ENCODE results near the gene PLSCR1. TPM values are rescaled to one million over a fixed set of nuclear protein-coding genes. Genes with fewer than 3 reads are reported as not detected.

The PLSCR1 gene
- 13.7 and 37.4 TPM in 2 replicates for total RNA-seq

GRCh38 chr3:146544002-146544928, at the start of gene PLSCR1:
Gene PLSCR1, minus strand, starts transcription at chr3:146544607. Its CDS starts 8,055 bp downstream, at chr3:146536552.

GRCh38 chr3:146469150-146470017, 75.0 kb downstream of the PLSCR1 start, which contains the start of gene PLSCR2:
Gene PLSCR2, minus strand, starts transcription at chr3:146469561. Its CDS starts 9,657 bp downstream, at chr3:146459904.

Other genes starting within 250 kb of the PLSCR1 start
- not detected in 2 replicates for gene PLSCR2, start 75.0 kb downstream of the PLSCR1 start, total RNA-seq
- gene PLSCR5, start 60.7 kb upstream of the PLSCR1 start, total RNA-seq, result not detected in 2 replicates